Neural crest cell (in vitro differentiated cells): ENCODE measurements around the gene PDGFC. TPM values are rescaled to one million over a fixed set of nuclear protein-coding genes. Genes with fewer than 3 reads are reported as not detected.

Experiments used
- DNase-seq: peaks from one replicate; pipeline ENCODE4 v3.0.0; 2021; ENCODE audit warnings: low read depth, mixed read lengths, low spot score
- H3K27ac Mint-ChIP-seq: one replicate; pipeline ENCODE4 v1.8.0; 2021; ENCODE audit warnings: mild to moderate bottlenecking, mixed read lengths; ENCODE audit not compliant: unreplicated experiment
- H3K27me3 Mint-ChIP-seq: 2 replicates; pipeline ENCODE4 v1.8.0; 2021; ENCODE audit warnings: low read depth, mild to moderate bottlenecking, mixed read lengths
- H3K36me3 Mint-ChIP-seq: 2 replicates; pipeline ENCODE4 v1.8.0; 2021; ENCODE audit warnings: low read depth, mild to moderate bottlenecking, mixed read lengths
- H3K4me1 Mint-ChIP-seq: 2 replicates; pipeline ENCODE4 v1.8.0; 2021; ENCODE audit warnings: mixed read lengths
- H3K4me3 Mint-ChIP-seq: one replicate; pipeline ENCODE4 v1.8.0; 2021; ENCODE audit warnings: mild to moderate bottlenecking, mixed read lengths
- H3K9me3 Mint-ChIP-seq: 2 replicates; pipeline ENCODE4 v1.8.0; 2021; ENCODE audit warnings: mixed read lengths
- long read RNA-seq: library from polyadenylated mRNA; unstranded; transcript quantifications from one replicate; pipeline ENCODE4 v2.0.0, GENCODE V29; 2020
- total RNA-seq: library from RNA; stranded (reverse); gene quantifications from 2 replicates; pipeline ENCODE4 v1.2.1, GENCODE V29; 2021
- TF ChIP-seq, protein P1 (sequence below): fragments of 200-600 bp; sonication (generic); conservative IDR thresholded peaks from 2 replicates; pipeline ENCODE4 v1.5.0; 2021; ENCODE audit warnings: antibody characterized with exemption, mild to moderate bottlenecking

The PDGFC gene, protein sequence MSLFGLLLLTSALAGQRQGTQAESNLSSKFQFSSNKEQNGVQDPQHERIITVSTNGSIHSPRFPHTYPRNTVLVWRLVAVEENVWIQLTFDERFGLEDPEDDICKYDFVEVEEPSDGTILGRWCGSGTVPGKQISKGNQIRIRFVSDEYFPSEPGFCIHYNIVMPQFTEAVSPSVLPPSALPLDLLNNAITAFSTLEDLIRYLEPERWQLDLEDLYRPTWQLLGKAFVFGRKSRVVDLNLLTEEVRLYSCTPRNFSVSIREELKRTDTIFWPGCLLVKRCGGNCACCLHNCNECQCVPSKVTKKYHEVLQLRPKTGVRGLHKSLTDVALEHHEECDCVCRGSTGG
- 18.9 and 19.1 TPM in 2 replicates for total RNA-seq
- long read RNA-seq, full-length matches to known transcripts: 9 of 14 reads
- long read RNA-seq, partial matches to known transcripts: 3 of 14 reads
- long read RNA-seq, other reads (novel, unspliced or antisense): 2 of 14 reads

DNA sequence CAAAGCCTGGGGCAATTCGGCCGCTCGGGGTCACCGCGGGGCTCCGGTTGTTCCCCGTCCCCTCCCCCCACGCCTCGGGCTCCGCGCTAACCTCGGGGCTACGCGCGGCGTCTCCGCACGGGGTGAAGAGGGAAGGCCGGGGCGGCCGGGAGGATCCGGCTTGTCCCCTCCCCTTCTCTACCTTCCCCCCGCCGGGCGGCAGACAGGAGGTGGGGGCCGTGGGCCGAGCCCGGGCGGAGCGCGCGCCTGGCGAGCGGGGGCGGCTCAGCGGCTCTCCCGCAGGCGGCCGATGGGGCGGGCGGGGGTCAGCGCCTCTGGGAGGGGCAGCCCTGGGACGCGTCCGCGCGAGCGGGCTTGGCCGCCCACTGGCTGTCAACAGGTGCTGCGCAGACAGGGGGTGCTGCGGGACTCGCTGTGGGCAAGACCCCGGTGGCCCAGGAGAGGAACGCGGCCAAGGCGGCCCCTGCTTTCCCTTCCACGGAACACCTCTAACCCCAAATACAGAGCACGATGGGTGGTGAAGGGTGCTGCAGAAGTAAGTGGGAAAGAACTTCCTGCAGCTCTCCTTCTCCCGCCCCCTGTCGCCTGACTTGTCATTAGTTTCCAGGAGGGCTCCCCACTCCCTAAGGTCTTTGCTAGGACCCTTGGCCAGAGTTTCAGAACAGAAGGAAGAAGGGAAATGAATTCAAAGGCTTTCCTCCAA lies at the start of gene PDGFC:
Gene PDGFC (minus strand): TSS at position 124 of the 703 bp plus-strand sequence. CDS start 896 bp downstream, outside the sequence.
- Mint-ChIP-seq H3K4me3 (peak within 1 kb of the TSS; percentile 92), H3K36me3 (no peaks in the 10 kb centered on the region), H3K27ac (peak within 1 kb of the TSS; percentile 59), H3K4me1 (peaks cover 80% of the 10 kb centered on the region), H3K27me3 (no peaks in the 10 kb centered on the region), H3K9me3 (no peaks in the 10 kb centered on the region)
- TF ChIP-seq, protein P1, sequence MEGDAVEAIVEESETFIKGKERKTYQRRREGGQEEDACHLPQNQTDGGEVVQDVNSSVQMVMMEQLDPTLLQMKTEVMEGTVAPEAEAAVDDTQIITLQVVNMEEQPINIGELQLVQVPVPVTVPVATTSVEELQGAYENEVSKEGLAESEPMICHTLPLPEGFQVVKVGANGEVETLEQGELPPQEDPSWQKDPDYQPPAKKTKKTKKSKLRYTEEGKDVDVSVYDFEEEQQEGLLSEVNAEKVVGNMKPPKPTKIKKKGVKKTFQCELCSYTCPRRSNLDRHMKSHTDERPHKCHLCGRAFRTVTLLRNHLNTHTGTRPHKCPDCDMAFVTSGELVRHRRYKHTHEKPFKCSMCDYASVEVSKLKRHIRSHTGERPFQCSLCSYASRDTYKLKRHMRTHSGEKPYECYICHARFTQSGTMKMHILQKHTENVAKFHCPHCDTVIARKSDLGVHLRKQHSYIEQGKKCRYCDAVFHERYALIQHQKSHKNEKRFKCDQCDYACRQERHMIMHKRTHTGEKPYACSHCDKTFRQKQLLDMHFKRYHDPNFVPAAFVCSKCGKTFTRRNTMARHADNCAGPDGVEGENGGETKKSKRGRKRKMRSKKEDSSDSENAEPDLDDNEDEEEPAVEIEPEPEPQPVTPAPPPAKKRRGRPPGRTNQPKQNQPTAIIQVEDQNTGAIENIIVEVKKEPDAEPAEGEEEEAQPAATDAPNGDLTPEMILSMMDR: peak; percentile 63
- peak; percentile 72 for DNase-seq

DNA sequence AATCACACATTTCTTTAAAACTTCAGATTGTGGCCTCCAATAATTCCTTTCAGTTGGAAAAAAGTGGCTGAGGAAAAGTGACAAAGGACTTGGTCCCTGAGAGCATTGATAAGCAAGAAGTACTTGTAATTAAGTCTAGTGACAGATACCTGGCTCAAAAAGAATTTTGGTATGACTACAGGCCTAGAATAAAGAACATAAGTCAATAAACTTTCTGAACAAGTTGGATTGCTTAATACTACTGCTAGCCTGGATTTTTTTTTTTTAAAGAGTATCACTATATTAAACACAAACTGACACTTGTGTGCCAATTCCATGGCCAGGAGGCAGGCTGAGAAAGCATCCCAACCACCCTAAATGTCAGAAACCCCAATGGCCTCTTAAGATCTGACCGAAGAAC lies 49.3 kb upstream of the PDGFC start:
- DNase-seq: no peak
- H3K27me3 Mint-ChIP-seq: no peaks in the 10 kb centered on the region
- H3K27ac Mint-ChIP-seq: no peak overlapping the region
- H3K9me3 Mint-ChIP-seq: peaks cover 3% of the 10 kb centered on the region
- no peaks in the 10 kb centered on the region for H3K36me3 Mint-ChIP-seq
- H3K4me1 Mint-ChIP-seq: no peaks in the 10 kb centered on the region
- TF ChIP-seq, protein P1: no peak
- no peak overlapping the region for H3K4me3 Mint-ChIP-seq

DNA sequence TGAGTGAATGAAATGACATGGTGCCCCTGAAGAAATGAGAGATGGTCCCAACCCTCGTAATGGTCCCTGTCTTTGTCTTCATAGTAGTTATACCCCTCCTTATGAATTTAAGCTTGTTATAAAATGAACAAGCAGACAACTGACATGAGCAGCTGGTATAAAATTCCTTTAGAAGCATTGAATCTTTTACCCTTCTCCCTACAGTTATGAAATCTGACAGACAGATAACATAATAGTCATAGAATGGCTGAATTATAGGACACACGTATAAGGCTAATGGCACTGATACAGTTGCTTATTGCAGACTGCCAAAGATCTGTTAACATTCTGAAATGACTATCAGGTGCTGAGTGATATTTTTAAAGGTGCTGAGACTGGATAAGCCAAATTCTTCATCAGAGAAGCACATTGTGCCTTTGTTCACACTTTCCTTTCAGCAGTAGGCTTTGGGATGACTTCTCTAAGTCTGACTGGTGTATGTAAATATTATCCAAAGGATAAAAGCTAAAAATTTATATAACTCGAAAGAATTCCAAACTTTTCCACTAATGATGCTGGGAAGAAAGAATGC lies 47.4 kb upstream of the PDGFC start:
- H3K27me3 Mint-ChIP-seq: no peaks in the 10 kb centered on the region
- peaks cover 10% of the 10 kb centered on the region for H3K4me1 Mint-ChIP-seq

DNA sequence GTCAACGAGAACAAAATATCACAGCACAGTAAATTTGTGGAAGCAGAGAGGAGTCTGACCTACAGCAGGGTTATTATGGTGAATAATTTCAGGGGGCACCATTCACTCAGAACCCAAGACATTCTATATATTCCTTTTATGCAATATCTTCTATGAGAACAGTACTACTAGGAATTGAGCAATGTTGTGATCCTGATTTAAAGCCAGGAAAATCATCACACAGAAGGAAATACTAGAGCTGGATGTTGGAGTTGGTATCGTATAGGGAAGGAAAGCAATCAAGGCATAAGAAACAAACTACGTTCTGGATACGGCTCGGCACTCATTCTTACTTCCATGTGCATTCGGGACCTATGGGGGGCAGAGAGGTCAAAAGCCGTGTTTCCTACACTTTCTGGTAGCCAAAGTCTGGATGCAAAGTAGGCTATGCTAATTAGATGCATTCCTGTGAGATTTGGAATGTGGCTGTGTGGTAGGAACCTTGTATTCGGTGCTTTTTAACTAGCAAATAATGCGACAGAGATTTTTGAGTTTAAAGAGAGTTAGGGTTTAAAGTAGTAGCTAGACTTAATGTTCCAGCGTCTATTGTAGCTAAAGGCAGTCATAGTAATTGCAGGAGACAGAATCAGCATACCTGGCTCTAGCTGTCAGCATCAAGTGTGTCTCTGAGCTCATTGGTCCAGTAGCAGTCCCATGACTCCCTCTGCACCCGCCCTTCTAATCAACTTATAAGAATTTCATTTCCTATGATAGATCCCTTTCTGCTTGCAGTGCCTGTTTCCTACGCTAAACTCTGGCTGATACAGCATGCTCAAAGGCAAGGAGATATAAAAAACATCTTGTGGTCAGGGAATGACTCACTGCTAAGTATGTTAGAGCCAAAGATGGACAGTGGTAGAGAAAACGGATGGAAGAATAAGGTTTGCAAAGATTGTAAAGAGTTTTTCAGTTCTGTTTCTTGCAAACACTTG lies 43.3 kb upstream of the PDGFC start:
- H3K4me1 Mint-ChIP-seq: peaks cover 10% of the 10 kb centered on the region
- TF ChIP-seq, protein P1: no peak
- no peak overlapping the region for H3K4me3 Mint-ChIP-seq
- no peak for DNase-seq
- H3K36me3 Mint-ChIP-seq: no peaks in the 10 kb centered on the region
- H3K27ac Mint-ChIP-seq: no peak overlapping the region
- no peaks in the 10 kb centered on the region for H3K27me3 Mint-ChIP-seq
- peaks cover 3% of the 10 kb centered on the region for H3K9me3 Mint-ChIP-seq

More for the DNA sequence above, 47.4 kb upstream of the PDGFC start:
- Mint-ChIP-seq H3K4me3 (no peak overlapping the region), H3K36me3 (no peaks in the 10 kb centered on the region), H3K27ac (no peak overlapping the region), H3K9me3 (peaks cover 3% of the 10 kb centered on the region)
- DNase-seq: no peak
- TF ChIP-seq, protein P1: no peak

DNA sequence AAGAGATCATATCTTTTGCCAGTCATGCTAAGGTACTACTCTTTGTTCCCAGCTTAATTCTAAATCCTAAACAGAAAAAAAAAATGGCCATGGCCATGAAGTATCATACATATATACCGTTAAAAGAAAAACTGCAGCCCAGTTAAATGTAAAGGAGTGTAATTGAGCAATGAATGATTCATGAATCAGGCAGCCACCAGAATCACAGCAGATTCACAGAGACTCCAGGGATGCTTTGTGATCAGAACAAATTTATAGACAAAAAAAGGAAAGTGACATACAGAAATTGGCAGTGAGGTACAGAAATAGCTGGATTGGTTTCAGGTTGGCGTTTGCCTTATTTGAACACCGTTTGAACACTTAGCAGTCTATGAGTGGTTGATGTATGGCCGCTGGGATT lies 42.1 kb upstream of the PDGFC start:
- H3K9me3 Mint-ChIP-seq: peaks cover 6% of the 10 kb centered on the region
- no peak overlapping the region for H3K27ac Mint-ChIP-seq
- no peak overlapping the region for H3K4me3 Mint-ChIP-seq
- DNase-seq: no peak
- peaks cover 10% of the 10 kb centered on the region for H3K4me1 Mint-ChIP-seq
- no peaks in the 10 kb centered on the region for H3K27me3 Mint-ChIP-seq
- TF ChIP-seq, protein P1: no peak
- H3K36me3 Mint-ChIP-seq: no peaks in the 10 kb centered on the region
